Activated B cell treated with CpG ODN at 0.5 μM for 24 hours (primary cell): Measurements from ENCODE around the gene PGM1. TPM values are rescaled to one million over a fixed set of nuclear protein-coding genes. Genes with fewer than 3 reads are reported as not detected.

Experiments used
- ATAC-seq: fragments of 200-7000 bp; cut with Tn5 transposase; one replicate; pipeline ENCODE4 v1.10.0; 2021; ENCODE audit warnings: low read depth, mild to moderate bottlenecking, moderate library complexity
- CTCF ChIA-PET: fragments of 350-600 bp; sonication (Branson Sonifier 250); formaldehyde crosslinking; loops from one replicate; lab custom pipeline; 2021; ENCODE audit warnings: antibody characterized with exemption; lab: Charles Lee
- POLR2A ChIA-PET: fragments of 350-600 bp; sonication (Branson Sonifier 250); formaldehyde crosslinking; loops from one replicate; lab custom pipeline; 2021; ENCODE audit warnings: antibody characterized with exemption; lab: Charles Lee
- DNase-seq: peaks from one replicate; pipeline ENCODE4 v3.0.0; 2022
- H3K27ac Mint-ChIP-seq: one replicate; pipeline ENCODE4 v1.8.0; 2020; ENCODE audit warnings: mixed read lengths
- H3K27me3 Mint-ChIP-seq: one replicate; pipeline ENCODE4 v1.8.0; 2021; ENCODE audit warnings: mixed read lengths
- H3K36me3 Mint-ChIP-seq: one replicate; pipeline ENCODE4 v1.8.0; 2021; ENCODE audit warnings: low read depth, mixed read lengths
- H3K4me1 Mint-ChIP-seq: one replicate; pipeline ENCODE4 v1.8.0; 2021; ENCODE audit warnings: mixed read lengths
- H3K4me3 Mint-ChIP-seq: one replicate; pipeline ENCODE4 v1.8.0; 2020; ENCODE audit warnings: mild to moderate bottlenecking, mixed read lengths
- H3K9me3 Mint-ChIP-seq: one replicate; pipeline ENCODE4 v1.8.0; 2020; ENCODE audit warnings: mixed read lengths
- intact Hi-C: fragments of 100-400 bp; cut with micrococcal nuclease; formaldehyde crosslinking; loops from one replicate; pipeline ENCODE4 v1.15.1; 2024
- total RNA-seq: library from RNA; stranded (reverse); gene quantifications from 2 replicates; pipeline ENCODE4 v1.2.3, GENCODE V29; 2022
- TF ChIP-seq, protein P1 (sequence below): fragments of 200-600 bp; IDR thresholded peaks from one replicate; pipeline ENCODE4 v1.8.0; 2022; ENCODE audit warnings: antibody characterized with exemption, mild to moderate bottlenecking

The PGM1 gene
- total RNA-seq, 1 donor from 2014 or later, result 20.8 TPM

DNA sequence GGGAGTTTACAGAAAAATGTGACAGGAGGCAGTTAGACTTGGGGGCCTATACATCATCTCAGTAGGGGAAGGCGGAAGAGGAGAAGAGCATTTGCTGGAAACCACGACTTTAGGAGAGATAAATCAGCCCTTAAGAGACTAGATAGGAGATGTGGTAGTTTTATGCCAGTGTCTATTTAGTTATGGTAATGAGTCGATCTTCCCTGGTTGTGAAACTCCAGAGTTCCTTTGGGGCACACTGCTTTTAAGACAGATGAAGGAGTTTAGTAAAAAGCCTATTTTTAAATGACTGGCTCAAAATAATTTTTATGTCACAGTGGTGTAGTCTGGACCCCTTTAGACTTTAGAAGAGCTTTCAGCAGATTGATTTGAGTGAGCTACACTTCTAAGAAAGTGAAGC is 7.8 kb downstream of the PGM1 start:
- ATAC-seq (no peak), DNase-seq (no peak)
- TF ChIP-seq, protein P1, sequence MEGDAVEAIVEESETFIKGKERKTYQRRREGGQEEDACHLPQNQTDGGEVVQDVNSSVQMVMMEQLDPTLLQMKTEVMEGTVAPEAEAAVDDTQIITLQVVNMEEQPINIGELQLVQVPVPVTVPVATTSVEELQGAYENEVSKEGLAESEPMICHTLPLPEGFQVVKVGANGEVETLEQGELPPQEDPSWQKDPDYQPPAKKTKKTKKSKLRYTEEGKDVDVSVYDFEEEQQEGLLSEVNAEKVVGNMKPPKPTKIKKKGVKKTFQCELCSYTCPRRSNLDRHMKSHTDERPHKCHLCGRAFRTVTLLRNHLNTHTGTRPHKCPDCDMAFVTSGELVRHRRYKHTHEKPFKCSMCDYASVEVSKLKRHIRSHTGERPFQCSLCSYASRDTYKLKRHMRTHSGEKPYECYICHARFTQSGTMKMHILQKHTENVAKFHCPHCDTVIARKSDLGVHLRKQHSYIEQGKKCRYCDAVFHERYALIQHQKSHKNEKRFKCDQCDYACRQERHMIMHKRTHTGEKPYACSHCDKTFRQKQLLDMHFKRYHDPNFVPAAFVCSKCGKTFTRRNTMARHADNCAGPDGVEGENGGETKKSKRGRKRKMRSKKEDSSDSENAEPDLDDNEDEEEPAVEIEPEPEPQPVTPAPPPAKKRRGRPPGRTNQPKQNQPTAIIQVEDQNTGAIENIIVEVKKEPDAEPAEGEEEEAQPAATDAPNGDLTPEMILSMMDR, result no peak
- Mint-ChIP-seq H3K4me3 (no peak overlapping the region), H3K27ac (no peak overlapping the region), H3K36me3 (no peaks in the 10 kb centered on the region), H3K4me1 (no peaks in the 10 kb centered on the region), H3K27me3 (no peaks in the 10 kb centered on the region), H3K9me3 (no peaks in the 10 kb centered on the region)
- CTCF ChIA-PET, result no interaction called here
- POLR2A ChIA-PET, result no interaction called here
- intact Hi-C loops, result no loop called here

DNA sequence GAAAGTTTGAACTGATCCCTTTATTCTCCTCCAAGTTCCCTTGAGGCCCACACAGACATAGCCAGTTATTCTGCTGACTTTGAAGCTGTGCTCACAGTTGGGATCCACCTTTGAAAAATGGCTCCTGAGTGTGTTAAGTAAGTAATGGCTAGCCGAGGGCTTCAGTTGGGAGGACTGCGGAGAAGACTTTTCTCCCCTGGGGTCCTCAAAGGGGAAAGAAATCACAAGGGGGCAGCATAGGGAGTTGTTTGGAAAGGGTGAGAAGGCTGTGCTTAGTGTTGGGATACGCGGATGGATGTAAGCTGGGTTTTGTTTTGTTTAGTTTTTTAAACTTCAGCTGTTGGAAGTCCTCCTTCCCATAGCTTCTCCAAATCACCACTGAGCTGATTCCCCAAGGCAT is 8.3 kb downstream of the PGM1 start:
- no peak for ATAC-seq
- no peak overlapping the region for H3K27ac Mint-ChIP-seq
- TF ChIP-seq, protein P1, result no peak

DNA sequence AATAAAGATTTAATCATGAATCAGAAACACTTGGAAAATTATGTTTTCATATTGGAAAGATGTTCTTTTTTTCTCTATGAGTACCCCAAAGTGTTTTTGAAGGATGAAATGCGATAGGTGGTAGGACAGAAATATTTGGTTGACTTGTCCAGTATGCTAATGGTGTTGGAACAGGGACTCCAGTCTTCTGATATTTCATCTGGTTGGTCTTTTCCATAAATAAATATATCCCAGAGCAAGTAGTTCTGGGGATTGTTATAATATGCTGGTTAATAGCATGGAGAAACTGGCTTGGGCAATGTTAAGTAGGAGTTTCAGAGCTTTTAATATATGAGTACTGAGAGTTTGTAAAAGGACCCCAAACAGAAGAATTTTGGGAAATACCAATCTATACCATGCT is 8.7 kb downstream of the PGM1 start:
- ChIA-PET POLR2A (no interaction called here), CTCF (no interaction called here)
- no peaks in the 10 kb centered on the region for H3K4me1 Mint-ChIP-seq
- H3K4me3 Mint-ChIP-seq, result no peak overlapping the region
- intact Hi-C loops, result no loop called here
- TF ChIP-seq, protein P1, result no peak
- no peak overlapping the region for H3K27ac Mint-ChIP-seq
- no peaks in the 10 kb centered on the region for H3K36me3 Mint-ChIP-seq
- no peaks in the 10 kb centered on the region for H3K27me3 Mint-ChIP-seq
- no peak for DNase-seq
- ATAC-seq, result no peak
- no peaks in the 10 kb centered on the region for H3K9me3 Mint-ChIP-seq

More for the DNA sequence above, 8.3 kb downstream of the PGM1 start:
- DNase-seq, result no peak
- Mint-ChIP-seq H3K9me3 (no peaks in the 10 kb centered on the region), H3K27me3 (no peaks in the 10 kb centered on the region), H3K4me1 (no peaks in the 10 kb centered on the region), H3K4me3 (no peak overlapping the region), H3K36me3 (no peaks in the 10 kb centered on the region)
- intact Hi-C loops, result no loop called here
- ChIA-PET CTCF (no interaction called here), POLR2A (no interaction called here)

DNA sequence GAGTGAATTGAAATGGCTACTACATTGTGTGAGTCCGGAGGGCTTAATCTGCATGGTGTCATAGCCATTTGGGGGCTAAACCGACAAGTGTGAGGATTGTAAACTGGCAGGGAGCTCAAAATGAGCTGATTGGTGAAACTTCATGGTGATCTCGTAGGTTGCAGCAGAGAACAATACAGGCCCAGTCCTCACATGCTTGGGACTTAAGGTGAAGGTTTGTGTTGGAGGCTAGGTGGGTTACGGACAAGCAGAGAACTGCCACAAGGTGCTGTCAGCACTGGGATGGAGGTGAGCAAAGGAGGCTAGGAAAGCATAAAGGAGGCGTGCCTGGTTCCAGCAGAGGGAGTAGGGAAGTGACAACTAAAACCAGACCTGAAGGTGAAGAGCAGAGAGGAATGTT is 9.4 kb downstream of the PGM1 start:
- Mint-ChIP-seq H3K9me3 (no peaks in the 10 kb centered on the region), H3K27ac (no peak overlapping the region), H3K4me1 (no peaks in the 10 kb centered on the region), H3K27me3 (no peaks in the 10 kb centered on the region), H3K4me3 (no peak overlapping the region), H3K36me3 (no peaks in the 10 kb centered on the region)
- CTCF ChIA-PET, result no interaction called here
- POLR2A ChIA-PET, result no interaction called here
- TF ChIP-seq, protein P1, result no peak
- intact Hi-C loops, result no loop called here
- DNase-seq (no peak), ATAC-seq (no peak)

DNA sequence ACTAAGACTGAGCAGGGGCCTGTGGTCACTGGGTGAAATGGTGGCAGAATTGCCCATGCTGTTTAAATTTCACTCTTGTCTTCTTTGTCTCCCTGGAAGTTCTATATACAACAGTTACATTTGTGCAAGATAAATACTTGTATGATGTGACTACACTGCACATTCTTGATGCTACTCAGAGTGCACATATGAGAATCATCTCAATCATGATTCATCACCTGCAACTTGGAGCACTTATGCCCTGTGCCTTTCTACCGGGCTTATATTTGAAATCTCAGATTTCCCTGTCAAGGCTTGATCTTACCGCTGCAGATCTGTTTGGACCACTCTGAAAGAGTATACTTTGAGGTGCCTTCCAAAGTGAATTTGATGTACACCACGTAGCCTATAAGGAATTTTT is 10.6 kb downstream of the PGM1 start:
- no peaks in the 10 kb centered on the region for H3K27me3 Mint-ChIP-seq
- intact Hi-C loops, result no loop called here
- POLR2A ChIA-PET, result no interaction called here
- no peaks in the 10 kb centered on the region for H3K36me3 Mint-ChIP-seq
- H3K4me3 Mint-ChIP-seq, result no peak overlapping the region
- CTCF ChIA-PET, result no interaction called here
- no peak overlapping the region for H3K27ac Mint-ChIP-seq
- H3K4me1 Mint-ChIP-seq, result no peaks in the 10 kb centered on the region
- ATAC-seq (no peak), DNase-seq (no peak)
- H3K9me3 Mint-ChIP-seq, result no peaks in the 10 kb centered on the region
- TF ChIP-seq, protein P1, result no peak
